Measurements from ENCODE around the gene MFGE8.

GRCh38 chr15:88940110-88940675 lies 27.0 kb upstream of the MFGE8 start:
- TF ChIP-seq EZH2 (IDR thresholded peaks at IDR 0.05; ENCODE audit: insufficient read depth, poor library complexity, severe bottlenecking) (no peak), EZH2phosphoT487 (IDR thresholded peaks at IDR 0.05; ENCODE audit: insufficient read depth, low read depth) (no peak)

Data from GM23248 (cell line).